IPS-15b (cell line): Measurements from ENCODE around the gene EFNA3.

Source experiments
- H3K27me3 ChIP-seq: one replicate; pipeline ENCODE4 v1.6.1; 2013; ENCODE audit warnings: low read length; ENCODE audit not compliant: control insufficient read depth, insufficient read depth
- H3K36me3 ChIP-seq: one replicate; pipeline ENCODE4 v1.6.1; 2013; ENCODE audit warnings: low read length; ENCODE audit not compliant: control insufficient read depth, insufficient read depth
- H3K4me1 ChIP-seq: one replicate; pipeline ENCODE4 v1.6.1; 2013; ENCODE audit warnings: mild to moderate bottlenecking, low read length; ENCODE audit not compliant: control insufficient read depth, insufficient read depth
- H3K4me3 ChIP-seq: one replicate; pipeline ENCODE4 v1.5.1; 2013; ENCODE audit warnings: low read depth, low read length
- H3K9ac ChIP-seq: one replicate; pipeline ENCODE4 v1.6.1; 2013; ENCODE audit warnings: low read depth, mild to moderate bottlenecking, low read length
- H3K9me3 ChIP-seq: one replicate; pipeline ENCODE4 v1.6.1; 2013; ENCODE audit warnings: mild to moderate bottlenecking, low read length; ENCODE audit not compliant: control insufficient read depth, insufficient read depth

The EFNA3 gene

GRCh38 chr1:155062702-155063411 lies 15.8 kb upstream of the EFNA3 start:
- no peaks in the 10 kb centered on the region for H3K27me3 ChIP-seq
- H3K4me3 ChIP-seq: peak overlapping the region; percentile 85
- peaks cover 7% of the 10 kb centered on the region for H3K36me3 ChIP-seq
- no peaks in the 10 kb centered on the region for H3K9me3 ChIP-seq
- H3K4me1 ChIP-seq: peaks cover 7% of the 10 kb centered on the region
- no peak overlapping the region for H3K9ac ChIP-seq

- Histone ChIP-seq H3K4me3 (peak within 1 kb of the TSS; percentile 85), H3K9me3 (no peaks in the 10 kb centered on the region), H3K27me3 (no peaks in the 10 kb centered on the region), H3K4me1 (peaks cover 7% of the 10 kb centered on the region), H3K36me3 (peaks cover 7% of the 10 kb centered on the region), H3K9ac (peak within 1 kb of the TSS; percentile 65)
Observed at GRCh38 chr1:155063550-155064110, 15.0 kb upstream of the EFNA3 start, which contains the start of gene EFNA4. Gene EFNA4 (plus strand): TSS chr1:155063740. CDS start chr1:155063824, 84 bp downstream.

GRCh38 chr1:155064111-155064831 lies 14.4 kb upstream of the EFNA3 start:
- Histone ChIP-seq H3K4me1 (peaks cover 7% of the 10 kb centered on the region), H3K9me3 (no peaks in the 10 kb centered on the region), H3K27me3 (no peaks in the 10 kb centered on the region), H3K36me3 (peaks cover 7% of the 10 kb centered on the region), H3K9ac (no peak overlapping the region), H3K4me3 (peak overlapping the region; percentile 85)

- Histone ChIP-seq H3K4me3 (peak overlapping the region; percentile 85), H3K36me3 (peaks cover 7% of the 10 kb centered on the region), H3K9me3 (no peaks in the 10 kb centered on the region), H3K27me3 (no peaks in the 10 kb centered on the region), H3K4me1 (peaks cover 7% of the 10 kb centered on the region), H3K9ac (no peak overlapping the region)
Observed at GRCh38 chr1:155064832-155065429, 13.7 kb upstream of the EFNA3 start.

GRCh38 chr1:155066777-155067176 lies 11.9 kb upstream of the EFNA3 start:
- Histone ChIP-seq H3K36me3 (peaks cover 7% of the 10 kb centered on the region), H3K4me3 (no peak overlapping the region), H3K9ac (no peak overlapping the region), H3K9me3 (no peaks in the 10 kb centered on the region), H3K27me3 (peaks cover 9% of the 10 kb centered on the region), H3K4me1 (peaks cover 7% of the 10 kb centered on the region)

- peaks cover 24% of the 10 kb centered on the region for H3K27me3 ChIP-seq
- no peak overlapping the region for H3K9ac ChIP-seq
- H3K4me1 ChIP-seq: peaks cover 24% of the 10 kb centered on the region
- H3K9me3 ChIP-seq: no peaks in the 10 kb centered on the region
- H3K4me3 ChIP-seq: no peak overlapping the region
- H3K36me3 ChIP-seq: peaks cover 7% of the 10 kb centered on the region
Observed at GRCh38 chr1:155068599-155068998, 10.0 kb upstream of the EFNA3 start.

GRCh38 chr1:155069551-155070157 lies 9.0 kb upstream of the EFNA3 start:
- Histone ChIP-seq H3K9me3 (no peaks in the 10 kb centered on the region), H3K27me3 (peaks cover 31% of the 10 kb centered on the region), H3K9ac (no peak overlapping the region), H3K4me3 (peak overlapping the region; percentile 72), H3K36me3 (peaks cover 7% of the 10 kb centered on the region), H3K4me1 (peaks cover 21% of the 10 kb centered on the region)

- peaks cover 37% of the 10 kb centered on the region for H3K27me3 ChIP-seq
- H3K9me3 ChIP-seq: no peaks in the 10 kb centered on the region
- peaks cover 7% of the 10 kb centered on the region for H3K36me3 ChIP-seq
- no peak overlapping the region for H3K9ac ChIP-seq
- H3K4me1 ChIP-seq: peaks cover 17% of the 10 kb centered on the region
- H3K4me3 ChIP-seq: peak overlapping the region; percentile 72
Observed at GRCh38 chr1:155070158-155070621, 8.4 kb upstream of the EFNA3 start.

GRCh38 chr1:155070721-155071569 lies 7.7 kb upstream of the EFNA3 start:
- H3K36me3 ChIP-seq: peaks cover 7% of the 10 kb centered on the region
- no peak overlapping the region for H3K9ac ChIP-seq
- peaks cover 42% of the 10 kb centered on the region for H3K27me3 ChIP-seq
- H3K9me3 ChIP-seq: no peaks in the 10 kb centered on the region
- peak overlapping the region; percentile 72 for H3K4me3 ChIP-seq
- H3K4me1 ChIP-seq: peaks cover 17% of the 10 kb centered on the region

GRCh38 chr1:155071701-155072100 lies 6.9 kb upstream of the EFNA3 start:
- H3K9ac ChIP-seq: no peak overlapping the region
- peaks cover 49% of the 10 kb centered on the region for H3K27me3 ChIP-seq
- H3K4me1 ChIP-seq: peaks cover 17% of the 10 kb centered on the region
- no peaks in the 10 kb centered on the region for H3K9me3 ChIP-seq
- peaks cover 4% of the 10 kb centered on the region for H3K36me3 ChIP-seq
- H3K4me3 ChIP-seq: peak overlapping the region; percentile 72
